NCI-H1048 (cell line): ENCODE data around the gene ZWINT.

Experiments used
- DNase-seq: peaks from one replicate; lab custom pipeline; 2025; lab: John Stamatoyannopoulos, UW

The ZWINT gene

GRCh38 chr10:56360967-56361612, at the start of gene ZWINT:
TSS of gene ZWINT (minus strand) at chr10:56361259. CDS start at chr10:56361236, 23 bp downstream.
- peak; percentile 97 for DNase-seq

DNA sequence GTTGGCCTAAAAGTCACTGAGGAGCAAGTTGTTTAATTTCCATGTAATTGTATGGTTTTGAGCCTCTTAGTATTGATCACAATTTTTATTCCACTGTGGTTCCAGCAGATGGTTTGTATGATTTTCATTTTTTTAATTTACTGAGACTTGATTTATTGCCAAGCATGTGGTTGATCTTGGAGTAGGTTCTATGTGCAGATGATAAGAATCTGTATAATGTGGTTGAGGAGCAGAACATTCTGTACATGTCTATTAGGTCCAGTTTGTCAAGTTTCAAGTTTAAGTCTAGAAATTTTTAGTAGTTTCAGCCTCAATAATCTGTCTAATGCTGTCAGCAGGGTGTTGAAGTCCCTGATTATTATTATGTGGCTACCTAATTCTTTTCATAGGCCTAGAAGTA, 22.7 kb upstream of the ZWINT start:
- DNase-seq = no peak

DNA sequence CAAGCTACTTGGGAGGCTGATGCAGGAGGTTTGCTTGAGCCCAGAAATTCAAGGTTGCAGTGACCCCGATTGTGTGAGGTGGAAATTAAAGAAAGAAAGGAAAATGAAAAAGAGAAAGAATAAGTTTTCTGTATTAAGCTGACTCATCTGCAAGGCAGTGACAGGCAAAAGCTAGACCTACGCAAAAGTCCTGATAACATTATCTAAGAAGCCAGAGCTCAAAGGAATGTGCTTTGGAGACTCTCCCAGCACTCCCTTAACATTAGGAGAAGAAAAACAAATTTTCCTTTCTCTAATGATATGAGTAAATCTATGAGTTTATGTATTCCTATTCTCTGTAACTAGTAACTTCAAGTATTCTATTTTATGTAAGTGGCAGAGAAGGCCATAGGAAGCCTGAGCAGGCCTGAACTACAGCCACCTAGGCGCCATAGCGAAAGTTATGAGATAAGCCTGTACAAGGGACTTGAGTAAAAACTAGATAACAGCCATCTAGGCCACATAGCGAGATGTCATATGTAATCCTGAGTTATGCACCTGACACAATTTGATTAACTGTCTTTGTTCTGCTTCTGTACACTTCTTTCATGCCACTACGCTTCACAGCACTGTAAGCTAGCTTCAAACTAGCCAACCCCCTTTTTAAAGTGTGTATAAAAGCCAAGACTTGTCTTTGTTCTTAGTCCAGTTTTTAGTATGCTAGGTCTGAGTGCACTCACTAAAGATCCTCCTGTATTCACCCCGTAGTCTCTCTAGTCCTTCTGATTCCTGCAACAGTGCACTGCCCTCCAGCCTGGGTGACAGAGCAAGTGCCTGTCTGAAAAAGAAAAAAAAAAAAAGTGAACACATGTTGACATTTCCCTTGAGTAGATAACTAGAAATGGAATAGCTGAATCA, 9.4 kb upstream of the ZWINT start:
- no peak for DNase-seq

GRCh38 chr10:56360583-56360966, 484 bp downstream of the ZWINT start:
- no peak for DNase-seq

GRCh38 chr10:56359837-56360236, 1.2 kb downstream of the ZWINT start:
- DNase-seq = no peak

- no peak for DNase-seq
Measured at GRCh38 chr10:56357018-56357417, 4.0 kb downstream of the ZWINT start.

DNA sequence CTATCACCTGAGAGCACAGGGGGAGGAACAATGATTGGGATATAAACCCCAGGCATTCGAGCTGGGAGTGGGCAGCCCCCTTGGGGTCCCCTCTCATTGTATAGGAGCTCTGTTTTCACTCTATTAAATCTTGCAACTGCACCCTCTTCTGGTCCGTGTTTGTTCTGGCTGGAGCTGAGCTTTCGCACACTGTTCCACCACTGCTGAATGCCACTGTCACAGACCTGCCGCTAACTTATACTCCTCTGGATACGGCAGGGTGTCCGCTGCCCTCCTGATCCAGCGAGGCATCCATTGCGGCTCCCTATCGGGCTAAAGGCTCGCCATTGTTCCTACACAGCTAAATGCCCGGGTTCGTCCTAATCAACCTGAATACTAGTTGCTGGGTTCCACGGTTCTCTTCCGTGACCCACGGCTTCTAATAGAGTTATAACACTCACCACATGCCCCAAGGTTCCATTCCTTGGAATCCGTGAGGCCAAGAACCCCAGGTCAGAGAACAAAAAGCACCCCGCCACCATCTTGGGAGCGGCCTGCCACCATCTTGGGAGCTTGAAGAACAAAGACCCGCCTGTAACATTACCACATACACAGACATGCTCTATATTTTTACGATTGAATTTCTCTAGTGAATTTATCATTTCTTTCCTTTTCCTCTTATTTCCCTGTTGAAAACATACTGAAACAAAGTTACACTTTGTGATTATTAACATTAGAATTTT, 9.0 kb downstream of the ZWINT start:
- no peak for DNase-seq

- no peak for DNase-seq
Measured at GRCh38 chr10:56349611-56350010, 11.4 kb downstream of the ZWINT start.

- DNase-seq = no peak
Measured at GRCh38 chr10:56348101-56348500, 13.0 kb downstream of the ZWINT start.

- no peak for DNase-seq
Measured at GRCh38 chr10:56346845-56347415, 14.1 kb downstream of the ZWINT start.

DNA sequence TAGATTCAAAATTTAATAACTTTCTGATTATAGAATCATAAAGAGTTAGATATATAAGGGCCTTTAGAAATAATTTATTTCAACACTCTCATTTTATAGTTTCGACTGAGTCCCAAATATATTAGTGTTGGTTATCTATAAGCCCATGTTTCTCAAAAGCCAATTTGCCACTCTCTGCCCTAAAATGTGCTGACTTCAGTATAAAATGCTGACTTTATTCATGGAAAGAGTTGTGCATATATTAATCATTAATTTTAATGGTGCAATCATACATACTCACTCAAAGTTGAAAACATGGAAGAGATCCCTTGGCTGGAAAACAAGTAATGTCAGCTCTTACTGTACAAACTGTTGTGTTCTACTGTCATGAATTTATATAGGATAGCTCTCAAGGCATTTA, 19.4 kb downstream of the ZWINT start:
- no peak for DNase-seq

DNA sequence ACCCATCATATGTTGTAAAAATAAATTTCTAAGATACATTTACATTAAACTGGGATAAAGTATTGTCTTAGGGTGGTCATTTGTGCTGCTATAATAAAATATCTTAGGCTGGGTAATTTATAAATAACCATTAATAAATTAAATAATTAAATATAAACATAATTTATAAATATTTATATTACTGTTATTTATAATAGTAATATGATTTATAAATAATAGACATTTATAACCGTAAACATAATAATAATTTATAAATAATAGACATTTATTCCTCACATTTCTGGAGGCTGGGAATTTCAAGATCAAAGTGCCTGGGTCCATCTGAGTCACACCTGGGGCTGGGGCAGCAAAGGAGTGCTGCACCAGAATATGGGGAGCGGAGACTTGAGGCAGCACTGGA, 31.1 kb downstream of the ZWINT start:
- no peak for DNase-seq

GRCh38 chr10:56327118-56327517, 33.9 kb downstream of the ZWINT start:
- no peak for DNase-seq

GRCh38 chr10:56319386-56319785, 41.7 kb downstream of the ZWINT start:
- DNase-seq = no peak

GRCh38 chr10:56318816-56319215, 42.2 kb downstream of the ZWINT start:
- no peak for DNase-seq

DNA sequence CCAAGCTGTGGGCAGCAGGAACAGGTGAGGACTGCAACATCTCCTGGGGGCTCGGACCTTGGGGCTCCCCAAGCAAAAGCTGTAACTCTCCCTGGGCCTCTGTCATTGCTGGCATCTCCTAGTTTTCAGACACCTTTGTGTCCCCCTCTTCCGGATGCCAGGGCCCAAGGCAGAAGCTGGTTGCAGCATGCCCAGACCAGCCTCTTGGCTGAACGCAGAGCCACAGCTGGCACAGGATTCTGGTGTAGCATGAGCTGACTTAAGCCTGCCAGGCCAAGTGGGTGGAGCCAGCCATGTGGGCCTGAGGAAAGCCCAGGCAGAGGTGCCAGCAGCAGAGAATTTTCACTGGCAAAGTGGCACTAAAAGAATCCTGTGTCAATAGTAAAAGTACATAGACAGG, 43.5 kb downstream of the ZWINT start:
- DNase-seq = no peak

- no peak for DNase-seq
Measured at GRCh38 chr10:56316603-56317002, 44.5 kb downstream of the ZWINT start.
